Measurements from ENCODE around the gene ZNF274.

DNA sequence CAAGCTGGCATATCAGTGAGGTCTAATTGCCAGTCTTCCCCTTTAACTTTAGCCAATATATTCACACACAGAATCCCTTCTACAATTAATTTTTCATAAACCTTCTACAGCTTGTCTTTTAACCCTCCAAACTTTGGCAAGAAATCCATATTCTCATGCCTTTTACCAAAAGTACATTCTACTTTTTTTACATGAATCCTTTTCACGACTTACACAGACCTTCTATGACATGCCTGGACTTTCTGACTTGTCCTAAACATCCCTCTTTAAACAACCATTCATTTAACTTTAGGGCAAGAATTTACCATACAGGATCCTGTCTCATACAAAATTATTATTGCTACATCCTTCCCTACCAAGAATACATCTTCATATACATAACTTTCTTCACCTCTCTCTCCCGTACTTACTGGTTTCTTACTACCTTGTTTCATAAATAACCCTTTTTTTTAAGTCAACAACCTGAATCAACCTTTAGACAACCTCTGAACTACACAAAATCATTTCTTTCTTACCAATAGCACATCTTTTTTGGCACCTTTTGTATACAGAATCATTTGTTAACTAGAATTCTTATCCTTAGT, 69.3 kb downstream of the ZNF274 start:
- TF ChIP-seq CTCF (IDR thresholded peaks at IDR 0.05) (no peak), POLR2A (IDR thresholded peaks at IDR 0.05) (no peak)
